ENCODE measurements around the gene CGRRF1. TPM values are rescaled to one million over a fixed set of nuclear protein-coding genes. Genes with fewer than 3 reads are reported as not detected.
A peak's percentile ranks its signal among the peaks of the same experiment; 100 is the strongest.

Gene CGRRF1
- total and polyA plus RNA-seq, 10 of the 15 experiments (the other 5 are each of a cell fraction or from before 2014, with no cell fraction given) = 5.5 to 47.7 (median 13.5) TPM

GRCh38 chr14:54488646-54489317 is 20.9 kb upstream of the CGRRF1 start, which contains the start of gene GMFB (continued):
- TF ChIP-seq RAD51 (IDR thresholded peaks at IDR 0.05) (peak; percentile 94), ZNF687 (IDR thresholded peaks at IDR 0.05) (peak; percentile 9; the same call in 1 of the 2 replicates), LARP7 (IDR thresholded peaks at IDR 0.05) (peak; percentile 83), IKZF1 (conservative IDR thresholded peaks at IDR 0.05) (peak; percentile 86), KLF5 (IDR thresholded peaks at IDR 0.05; ENCODE audit: partially characterized antibody) (peak; percentile 54), ZNF384 (IDR thresholded peaks at IDR 0.05; ENCODE audit: borderline replicate concordance, low read depth, low read length) (peak; percentile 100), SIX5 (IDR thresholded peaks at IDR 0.05; ENCODE audit: low read depth, low read length, severe bottlenecking) (no peak), CHD1 (IDR thresholded peaks at IDR 0.05; ENCODE audit: low read depth, low read length) (no peak), USF2 (IDR thresholded peaks at IDR 0.05; ENCODE audit: borderline replicate concordance, low read depth, low read length) (peak; percentile 78), POLR2AphosphoS5 (IDR thresholded peaks at IDR 0.05; ENCODE audit: low read length) (peak; percentile 79), GABPA (IDR thresholded peaks at IDR 0.05; ENCODE audit: low read depth) (peak; percentile 40; the same call in 1 of the 2 replicates), GATAD2B (conservative IDR thresholded peaks at IDR 0.05; ENCODE audit: low read depth) (peak; percentile 88), BACH1 (IDR thresholded peaks at IDR 0.05; ENCODE audit: borderline replicate concordance) (peak; percentile 51; the same call in 1 of the 2 replicates), MXI1 (IDR thresholded peaks at IDR 0.05; ENCODE audit: low read depth, low read length) (no peak), IKZF2 (IDR thresholded peaks at IDR 0.05) (peak in 1 of 2 experiments; percentile 15; a peak in 1 of 4 replicates), DPF2 (IDR thresholded peaks at IDR 0.05) (0 out of 2 replicates have a peak, but pooled peaks have one; percentile 71), SRF (IDR thresholded peaks at IDR 0.05; ENCODE audit: low read depth in 2 of 2, low read length in 2 of 2) (no peak)
- TF ChIP-seq, protein P1, sequence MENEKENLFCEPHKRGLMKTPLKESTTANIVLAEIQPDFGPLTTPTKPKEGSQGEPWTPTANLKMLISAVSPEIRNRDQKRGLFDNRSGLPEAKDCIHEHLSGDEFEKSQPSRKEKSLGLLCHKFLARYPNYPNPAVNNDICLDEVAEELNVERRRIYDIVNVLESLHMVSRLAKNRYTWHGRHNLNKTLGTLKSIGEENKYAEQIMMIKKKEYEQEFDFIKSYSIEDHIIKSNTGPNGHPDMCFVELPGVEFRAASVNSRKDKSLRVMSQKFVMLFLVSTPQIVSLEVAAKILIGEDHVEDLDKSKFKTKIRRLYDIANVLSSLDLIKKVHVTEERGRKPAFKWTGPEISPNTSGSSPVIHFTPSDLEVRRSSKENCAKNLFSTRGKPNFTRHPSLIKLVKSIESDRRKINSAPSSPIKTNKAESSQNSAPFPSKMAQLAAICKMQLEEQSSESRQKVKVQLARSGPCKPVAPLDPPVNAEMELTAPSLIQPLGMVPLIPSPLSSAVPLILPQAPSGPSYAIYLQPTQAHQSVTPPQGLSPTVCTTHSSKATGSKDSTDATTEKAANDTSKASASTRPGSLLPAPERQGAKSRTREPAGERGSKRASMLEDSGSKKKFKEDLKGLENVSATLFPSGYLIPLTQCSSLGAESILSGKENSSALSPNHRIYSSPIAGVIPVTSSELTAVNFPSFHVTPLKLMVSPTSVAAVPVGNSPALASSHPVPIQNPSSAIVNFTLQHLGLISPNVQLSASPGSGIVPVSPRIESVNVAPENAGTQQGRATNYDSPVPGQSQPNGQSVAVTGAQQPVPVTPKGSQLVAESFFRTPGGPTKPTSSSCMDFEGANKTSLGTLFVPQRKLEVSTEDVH (IDR thresholded peaks at IDR 0.05; ENCODE audit: low read depth, partially characterized antibody) = no peak
- TF ChIP-seq, protein P2, sequence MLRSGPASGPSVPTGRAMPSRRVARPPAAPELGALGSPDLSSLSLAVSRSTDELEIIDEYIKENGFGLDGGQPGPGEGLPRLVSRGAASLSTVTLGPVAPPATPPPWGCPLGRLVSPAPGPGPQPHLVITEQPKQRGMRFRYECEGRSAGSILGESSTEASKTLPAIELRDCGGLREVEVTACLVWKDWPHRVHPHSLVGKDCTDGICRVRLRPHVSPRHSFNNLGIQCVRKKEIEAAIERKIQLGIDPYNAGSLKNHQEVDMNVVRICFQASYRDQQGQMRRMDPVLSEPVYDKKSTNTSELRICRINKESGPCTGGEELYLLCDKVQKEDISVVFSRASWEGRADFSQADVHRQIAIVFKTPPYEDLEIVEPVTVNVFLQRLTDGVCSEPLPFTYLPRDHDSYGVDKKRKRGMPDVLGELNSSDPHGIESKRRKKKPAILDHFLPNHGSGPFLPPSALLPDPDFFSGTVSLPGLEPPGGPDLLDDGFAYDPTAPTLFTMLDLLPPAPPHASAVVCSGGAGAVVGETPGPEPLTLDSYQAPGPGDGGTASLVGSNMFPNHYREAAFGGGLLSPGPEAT (IDR thresholded peaks at IDR 0.05; ENCODE audit: low read depth) = peak; percentile 92
- TF ChIP-seq, protein P3, sequence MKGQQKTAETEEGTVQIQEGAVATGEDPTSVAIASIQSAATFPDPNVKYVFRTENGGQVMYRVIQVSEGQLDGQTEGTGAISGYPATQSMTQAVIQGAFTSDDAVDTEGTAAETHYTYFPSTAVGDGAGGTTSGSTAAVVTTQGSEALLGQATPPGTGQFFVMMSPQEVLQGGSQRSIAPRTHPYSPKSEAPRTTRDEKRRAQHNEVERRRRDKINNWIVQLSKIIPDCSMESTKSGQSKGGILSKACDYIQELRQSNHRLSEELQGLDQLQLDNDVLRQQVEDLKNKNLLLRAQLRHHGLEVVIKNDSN (IDR thresholded peaks at IDR 0.05; ENCODE audit: borderline replicate concordance, extremely low read length, insufficient read depth, low read depth, low read length) = peak; percentile 90

All from GM12878 (cell line).